Epithelial cell of esophagus (primary cell): ENCODE measurements around the gene CDH4.

Experiments
- DNase-seq: peaks from one replicate; pipeline ENCODE4 v3.0.0; 2010; ENCODE audit warnings: low read depth
- H3K4me3 ChIP-seq: 2 replicates; pipeline ENCODE4 v1.5.1; 2011; ENCODE audit warnings: mild to moderate bottlenecking, low read length, control low read depth
- CTCF ChIP-seq: IDR thresholded peaks from 2 replicates; pipeline ENCODE4 v1.5.1; 2011; ENCODE audit warnings: low read depth, mild to moderate bottlenecking, low read length, control low read depth, inconsistent platforms; ENCODE audit not compliant: insufficient read depth; ENCODE audit errors: missing control alignments

Gene CDH4

GRCh38 chr20:61664556-61665320, 412.7 kb downstream of the CDH4 start:
- DNase-seq: no peak
- no peak for TF ChIP-seq CTCF
- H3K4me3 ChIP-seq: no peak overlapping the region

- no peak for TF ChIP-seq CTCF
- H3K4me3 ChIP-seq: no peak overlapping the region
- DNase-seq: no peak
These were observed 413.7 kb downstream of the CDH4 start for GRCh38 chr20:61665528-61666470.

GRCh38 chr20:61666471-61666832, 414.4 kb downstream of the CDH4 start:
- TF ChIP-seq CTCF: no peak
- H3K4me3 ChIP-seq: no peak overlapping the region
- no peak for DNase-seq

- no peak overlapping the region for H3K4me3 ChIP-seq
- no peak for DNase-seq
- TF ChIP-seq CTCF: no peak
These were observed 415.2 kb downstream of the CDH4 start for GRCh38 chr20:61667056-61667792.

- H3K4me3 ChIP-seq: no peak overlapping the region
- no peak for DNase-seq
- TF ChIP-seq CTCF: no peak
These were observed 416.1 kb downstream of the CDH4 start for GRCh38 chr20:61668065-61668650.

- no peak overlapping the region for H3K4me3 ChIP-seq
- no peak for DNase-seq
- no peak for TF ChIP-seq CTCF
These were observed 416.9 kb downstream of the CDH4 start for GRCh38 chr20:61668771-61669503.
